SK-N-MC (cell line): ENCODE results near the gene RNASE8.

ENCODE experiments used
- DNase-seq: peaks from one replicate; pipeline ENCODE4 v3.0.0-alpha.2; 2011; ENCODE audit warnings: low read depth, low spot score
- H3K27ac ChIP-seq: fragments of 200-600 bp; sonication (generic); 2 replicates; pipeline ENCODE4 v1.5.1; 2016; ENCODE audit warnings: mixed run types
- H3K36me3 ChIP-seq: fragments of 200-600 bp; sonication (generic); 2 replicates; pipeline ENCODE4 v1.6.1; 2017; ENCODE audit warnings: antibody characterized with exemption, low read length, mixed read lengths; ENCODE audit not compliant: insufficient read depth
- H3K4me3 ChIP-seq: fragments of 200-600 bp; sonication (generic); 2 replicates; pipeline ENCODE4 v1.5.1; 2016
- H3K9ac ChIP-seq: fragments of 200-600 bp; sonication (generic); 2 replicates; pipeline ENCODE4 v1.8.0; 2017; ENCODE audit warnings: mixed run types, mixed read lengths; ENCODE audit not compliant: insufficient read length
- H3K9me3 ChIP-seq: fragments of 200-600 bp; sonication (generic); 2 replicates; pipeline ENCODE4 v1.6.1; 2017; ENCODE audit warnings: low read depth, mild to moderate bottlenecking, antibody characterized with exemption, low read length, moderate library complexity, mixed read lengths
- EZH2 ChIP-seq: fragments of 200-600 bp; sonication (generic); IDR thresholded peaks from one replicate; pipeline ENCODE4 v1.6.1; 2017; ENCODE audit warnings: antibody characterized with exemption
- FOXP2 ChIP-seq: optimal IDR thresholded peaks from 2 replicates; pipeline ENCODE3; 2011; ENCODE audit warnings: mild to moderate bottlenecking, moderate library complexity; ENCODE audit not compliant: insufficient read depth; ENCODE audit errors: extremely low read length, control extremely low read depth
- POLR2AphosphoS5 ChIP-seq: IDR thresholded peaks from 2 replicates; pipeline ENCODE4 v1.6.1; 2012; ENCODE audit warnings: mild to moderate bottlenecking, low read depth, low read length, borderline replicate concordance

The RNASE8 gene

GRCh38 chr14:21043974-21044618 is 13.5 kb upstream of the RNASE8 start:
- Histone ChIP-seq H3K36me3 (no peaks in the 10 kb centered on the region), H3K9me3 (no peaks in the 10 kb centered on the region), H3K4me3 (no peak overlapping the region), H3K9ac (no peak overlapping the region), H3K27ac (no peak overlapping the region)
- DNase-seq, result no peak
- TF ChIP-seq POLR2AphosphoS5, result no peak
- no peak for TF ChIP-seq EZH2
- no peak for TF ChIP-seq FOXP2

- no peaks in the 10 kb centered on the region for H3K36me3 ChIP-seq
- DNase-seq, result no peak
- TF ChIP-seq FOXP2, result no peak
- TF ChIP-seq EZH2, result no peak
- TF ChIP-seq POLR2AphosphoS5, result no peak
Measured at GRCh38 chr14:21047378-21047781, 10.2 kb upstream of the RNASE8 start.

GRCh38 chr14:21048638-21049037 is 9.0 kb upstream of the RNASE8 start:
- H3K36me3 ChIP-seq, result no peaks in the 10 kb centered on the region
- no peak for DNase-seq
- H3K4me3 ChIP-seq, result no peak overlapping the region
- H3K9me3 ChIP-seq, result no peaks in the 10 kb centered on the region
- H3K9ac ChIP-seq, result no peak overlapping the region
- H3K27ac ChIP-seq, result no peak overlapping the region
- TF ChIP-seq POLR2AphosphoS5 (no peak), FOXP2 (no peak), EZH2 (no peak)

More at GRCh38 chr14:21047378-21047781, 10.2 kb upstream of the RNASE8 start:
- Histone ChIP-seq H3K9me3 (no peaks in the 10 kb centered on the region), H3K9ac (no peak overlapping the region), H3K4me3 (no peak overlapping the region), H3K27ac (no peak overlapping the region)

GRCh38 chr14:21049271-21049673 is 8.3 kb upstream of the RNASE8 start:
- no peaks in the 10 kb centered on the region for H3K9me3 ChIP-seq
- DNase-seq, result no peak
- H3K4me3 ChIP-seq, result no peak overlapping the region
- no peak overlapping the region for H3K27ac ChIP-seq
- TF ChIP-seq EZH2 (no peak), POLR2AphosphoS5 (no peak), FOXP2 (no peak)
- no peak overlapping the region for H3K9ac ChIP-seq
- H3K36me3 ChIP-seq, result no peaks in the 10 kb centered on the region

- DNase-seq, result no peak
- Histone ChIP-seq H3K27ac (no peak overlapping the region), H3K9me3 (no peaks in the 10 kb centered on the region), H3K9ac (no peak overlapping the region), H3K4me3 (no peak overlapping the region), H3K36me3 (no peaks in the 10 kb centered on the region)
- TF ChIP-seq EZH2, result no peak
- no peak for TF ChIP-seq FOXP2
- no peak for TF ChIP-seq POLR2AphosphoS5
Measured at GRCh38 chr14:21050597-21050996, 7.0 kb upstream of the RNASE8 start.

GRCh38 chr14:21053184-21054122 is 4.2 kb upstream of the RNASE8 start:
- H3K4me3 ChIP-seq, result no peak overlapping the region
- no peak for DNase-seq
- no peak overlapping the region for H3K27ac ChIP-seq
- H3K9me3 ChIP-seq, result no peaks in the 10 kb centered on the region
- no peak overlapping the region for H3K9ac ChIP-seq
- TF ChIP-seq FOXP2 (no peak), EZH2 (no peak), POLR2AphosphoS5 (no peak)
- no peaks in the 10 kb centered on the region for H3K36me3 ChIP-seq

GRCh38 chr14:21054123-21054767 is 3.4 kb upstream of the RNASE8 start:
- no peak overlapping the region for H3K27ac ChIP-seq
- TF ChIP-seq EZH2 (no peak), POLR2AphosphoS5 (no peak), FOXP2 (no peak)
- DNase-seq, result no peak
- no peak overlapping the region for H3K9ac ChIP-seq
- no peaks in the 10 kb centered on the region for H3K36me3 ChIP-seq
- H3K9me3 ChIP-seq, result no peaks in the 10 kb centered on the region
- no peak overlapping the region for H3K4me3 ChIP-seq

GRCh38 chr14:21054768-21055145 is 2.9 kb upstream of the RNASE8 start:
- H3K27ac ChIP-seq, result no peak overlapping the region
- TF ChIP-seq FOXP2 (no peak), POLR2AphosphoS5 (no peak), EZH2 (no peak)
- no peaks in the 10 kb centered on the region for H3K9me3 ChIP-seq
- H3K4me3 ChIP-seq, result no peak overlapping the region
- no peak for DNase-seq
- no peaks in the 10 kb centered on the region for H3K36me3 ChIP-seq
- H3K9ac ChIP-seq, result no peak overlapping the region
